HepG2 (cell line): ENCODE data around the gene GRM8.

Experiments used
- BHLHE40 ChIP-seq: IDR thresholded peaks from 2 replicates; pipeline ENCODE4 v1.6.1; 2011; ENCODE audit warnings: low read length, improper control_type of control experiment
- CHCHD3 ChIP-seq: sonication (generic); formaldehyde crosslinking; IDR thresholded peaks from 2 replicates; pipeline ENCODE4 v1.8.0; 2022; ENCODE audit warnings: mild to moderate bottlenecking, missing genetic modification reagents, moderate library complexity
- ELF4 ChIP-seq: sonication (generic); formaldehyde crosslinking; IDR thresholded peaks from 2 replicates; pipeline ENCODE4 v1.5.0; 2020; ENCODE audit warnings: missing genetic modification reagents, mild to moderate bottlenecking, moderate library complexity, borderline replicate concordance
- JUN ChIP-seq: sonication (generic); formaldehyde crosslinking; IDR thresholded peaks from 2 replicates; pipeline ENCODE4 v1.4.0; 2020; ENCODE audit warnings: mild to moderate bottlenecking, missing genetic modification reagents
- MAZ ChIP-seq, 2 experiments: sonication (generic) in 1 of 2; formaldehyde crosslinking in 1 of 2; IDR thresholded peaks; 2 replicates each; pipeline versions ENCODE4 v1.5.0 to v1.6.1; 2012 to 2020; ENCODE audit warnings: low read depth in 2 of 2, mild to moderate bottlenecking in 2 of 2, borderline replicate concordance in 1 of 2, improper control_type of control experiment in 1 of 2, low read length in 1 of 2, missing genetic modification reagents in 1 of 2, moderate library complexity in 1 of 2
- MYC ChIP-seq: sonication (generic); formaldehyde crosslinking; IDR thresholded peaks from 2 replicates; pipeline ENCODE4 v1.9.0; 2021; ENCODE audit warnings: missing genetic modification reagents, borderline replicate concordance
- POLR2A ChIP-seq, 2 experiments: IDR thresholded peaks; 2 replicates each; pipeline ENCODE4 v1.6.1; 2011; ENCODE audit warnings: low read depth in 2 of 2, low read length in 2 of 2, mild to moderate bottlenecking in 1 of 2, moderate library complexity in 1 of 2; ENCODE audit not compliant: insufficient read depth in 1 of 2
- POLR2AphosphoS5 ChIP-seq: IDR thresholded peaks from 2 replicates; pipeline ENCODE4 v1.6.1; 2012; ENCODE audit warnings: low read depth, low read length
- ZNF766 ChIP-seq: sonication (generic); formaldehyde crosslinking; IDR thresholded peaks from 2 replicates; pipeline ENCODE4 v1.5.0; 2020; ENCODE audit warnings: missing genetic modification reagents, borderline replicate concordance
- TF ChIP-seq, protein P1 (sequence below): sonication (generic); formaldehyde crosslinking; IDR thresholded peaks from 2 replicates; pipeline ENCODE4 v1.8.0; 2022; ENCODE audit warnings: mild to moderate bottlenecking, missing genetic modification reagents; ENCODE audit not compliant: insufficient replicate concordance
- TF ChIP-seq, protein P2 (sequence below): sonication (generic); formaldehyde crosslinking; IDR thresholded peaks from 2 replicates; pipeline ENCODE4 v1.5.0; 2020; ENCODE audit warnings: missing genetic modification reagents

DNA sequence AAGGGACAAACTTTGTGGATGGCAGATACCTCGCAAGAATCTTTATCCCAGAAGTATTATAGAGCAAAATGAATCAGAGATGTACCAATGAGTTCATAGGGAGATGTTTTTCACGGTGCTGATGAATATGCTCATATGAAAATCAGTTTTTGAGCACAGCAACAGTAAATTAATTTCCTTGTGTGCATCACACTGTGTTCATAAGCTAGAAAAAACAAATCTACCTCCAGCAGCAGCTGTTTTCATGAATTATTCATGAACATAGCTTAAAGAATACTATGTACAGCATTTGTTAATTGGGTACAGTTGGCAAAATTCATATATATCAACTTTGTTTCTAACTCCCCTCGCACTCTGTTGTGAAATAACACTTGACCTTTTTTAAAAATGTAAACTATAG is 809.8 kb downstream of the GRM8 start:
- TF ChIP-seq JUN, result no peak
- no peak for TF ChIP-seq BHLHE40
- TF ChIP-seq, protein P1, sequence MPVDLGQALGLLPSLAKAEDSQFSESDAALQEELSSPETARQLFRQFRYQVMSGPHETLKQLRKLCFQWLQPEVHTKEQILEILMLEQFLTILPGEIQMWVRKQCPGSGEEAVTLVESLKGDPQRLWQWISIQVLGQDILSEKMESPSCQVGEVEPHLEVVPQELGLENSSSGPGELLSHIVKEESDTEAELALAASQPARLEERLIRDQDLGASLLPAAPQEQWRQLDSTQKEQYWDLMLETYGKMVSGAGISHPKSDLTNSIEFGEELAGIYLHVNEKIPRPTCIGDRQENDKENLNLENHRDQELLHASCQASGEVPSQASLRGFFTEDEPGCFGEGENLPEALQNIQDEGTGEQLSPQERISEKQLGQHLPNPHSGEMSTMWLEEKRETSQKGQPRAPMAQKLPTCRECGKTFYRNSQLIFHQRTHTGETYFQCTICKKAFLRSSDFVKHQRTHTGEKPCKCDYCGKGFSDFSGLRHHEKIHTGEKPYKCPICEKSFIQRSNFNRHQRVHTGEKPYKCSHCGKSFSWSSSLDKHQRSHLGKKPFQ (CRISPR knock-in tag), result no peak
- TF ChIP-seq MAZ (IDR thresholded peaks at IDR 0.05; ENCODE audit: borderline replicate concordance, low read depth, low read length), result no peak
- TF ChIP-seq MAZ (CRISPR knock-in tag; IDR thresholded peaks at IDR 0.05; ENCODE audit: low read depth), result no peak
- no peak for TF ChIP-seq POLR2A (IDR thresholded peaks at IDR 0.05; ENCODE audit: insufficient read depth in 1 of 2, low read depth in 2 of 2, low read length in 2 of 2)
- no peak for TF ChIP-seq POLR2AphosphoS5
- TF ChIP-seq, protein P2, sequence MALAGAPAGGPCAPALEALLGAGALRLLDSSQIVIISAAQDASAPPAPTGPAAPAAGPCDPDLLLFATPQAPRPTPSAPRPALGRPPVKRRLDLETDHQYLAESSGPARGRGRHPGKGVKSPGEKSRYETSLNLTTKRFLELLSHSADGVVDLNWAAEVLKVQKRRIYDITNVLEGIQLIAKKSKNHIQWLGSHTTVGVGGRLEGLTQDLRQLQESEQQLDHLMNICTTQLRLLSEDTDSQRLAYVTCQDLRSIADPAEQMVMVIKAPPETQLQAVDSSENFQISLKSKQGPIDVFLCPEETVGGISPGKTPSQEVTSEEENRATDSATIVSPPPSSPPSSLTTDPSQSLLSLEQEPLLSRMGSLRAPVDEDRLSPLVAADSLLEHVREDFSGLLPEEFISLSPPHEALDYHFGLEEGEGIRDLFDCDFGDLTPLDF, result no peak
- TF ChIP-seq ELF4 (CRISPR knock-in tag), result no peak
- TF ChIP-seq ZNF766 (CRISPR knock-in tag), result no peak
- no peak for TF ChIP-seq MYC (CRISPR knock-in tag)
- TF ChIP-seq CHCHD3 (CRISPR knock-in tag), result no peak
